Activated T-cell treated with anti-CD3 and anti-CD28 coated beads, Interleukin-2, amount 50 U/mL, for 48 hours (primary cell): Measurements from ENCODE around the gene AKAP1.

Source experiments
- DNase-seq, 2 experiments: peaks; one replicate each; pipeline ENCODE4 v3.0.0-alpha.2; 2020

Gene AKAP1

GRCh38 chr17:57084802-57085447, at the start of gene AKAP1:
AKAP1 (plus strand) TSS chr17:57085246; CDS start chr17:57105465, 20,219 bp downstream.
- DNase-seq, result peak; percentile 92 to 96

- DNase-seq, result no peak
Measured at GRCh38 chr17:57035971-57036481, 49.0 kb upstream of the AKAP1 start.

GRCh38 chr17:57037411-57037810, 47.6 kb upstream of the AKAP1 start:
- no peak for DNase-seq

- no peak for DNase-seq
Measured at GRCh38 chr17:57038486-57038885, 46.6 kb upstream of the AKAP1 start.

- DNase-seq, result no peak
Measured at GRCh38 chr17:57040571-57040970, 44.5 kb upstream of the AKAP1 start.

- DNase-seq, result no peak
Measured at GRCh38 chr17:57043276-57043675, 41.8 kb upstream of the AKAP1 start.

- DNase-seq, result peak in 1 of 2 experiments; percentile 20
Measured at GRCh38 chr17:57044976-57045867, 39.8 kb upstream of the AKAP1 start.

GRCh38 chr17:57045868-57046704, 39.0 kb upstream of the AKAP1 start:
- peak; percentile 63 to 70 for DNase-seq

GRCh38 chr17:57046749-57047148, 38.3 kb upstream of the AKAP1 start:
- DNase-seq, result no peak

- no peak for DNase-seq
Measured at GRCh38 chr17:57048096-57048495, 37.0 kb upstream of the AKAP1 start.

GRCh38 chr17:57050306-57050705, 34.7 kb upstream of the AKAP1 start:
- DNase-seq, result no peak

GRCh38 chr17:57051886-57052361, 33.1 kb upstream of the AKAP1 start:
- no peak for DNase-seq

- DNase-seq, result no peak
Measured at GRCh38 chr17:57062865-57063264, 22.2 kb upstream of the AKAP1 start.

- DNase-seq, result no peak
Measured at GRCh38 chr17:57067162-57067561, 17.9 kb upstream of the AKAP1 start.

- DNase-seq, result no peak
Measured at GRCh38 chr17:57067781-57068180, 17.3 kb upstream of the AKAP1 start.

GRCh38 chr17:57068222-57068658, 16.8 kb upstream of the AKAP1 start:
- no peak for DNase-seq

GRCh38 chr17:57068707-57069106, 16.3 kb upstream of the AKAP1 start:
- no peak for DNase-seq

- no peak for DNase-seq
Measured at GRCh38 chr17:57071991-57072944, 12.8 kb upstream of the AKAP1 start.

GRCh38 chr17:57073626-57074025, 11.4 kb upstream of the AKAP1 start:
- DNase-seq, result no peak

GRCh38 chr17:57075193-57075592, 9.9 kb upstream of the AKAP1 start:
- no peak for DNase-seq

GRCh38 chr17:57075785-57076184, 9.3 kb upstream of the AKAP1 start:
- no peak for DNase-seq

GRCh38 chr17:57077000-57077399, 8.0 kb upstream of the AKAP1 start:
- DNase-seq, result no peak
